OCI-LY1 (cell line): ENCODE results near the gene VHLL.

Experiments used
- H2AFZ ChIP-seq: fragments of 200-600 bp; sonication (generic), shearing (Covaris generic); 2 replicates; pipeline ENCODE4 v1.6.0; 2014; ENCODE audit warnings: antibody characterized with exemption, mild to moderate bottlenecking, low read length
- H3F3A ChIP-seq: fragments of 200-600 bp; sonication (generic), shearing (Covaris generic); 2 replicates; pipeline ENCODE4 v1.6.0; 2014; ENCODE audit warnings: mild to moderate bottlenecking, antibody characterized with exemption, low read length, moderate library complexity; ENCODE audit not compliant: insufficient read depth
- H3K27ac ChIP-seq: fragments of 200-600 bp; sonication (generic); 2 replicates; pipeline ENCODE4 v1.5.1; 2014; ENCODE audit warnings: low read length, mixed run types, mild to moderate bottlenecking, low read depth; ENCODE audit not compliant: poor library complexity, severe bottlenecking
- H3K27me3 ChIP-seq: fragments of 200-600 bp; sonication (generic); 2 replicates; pipeline ENCODE4 v1.6.0; 2014; ENCODE audit warnings: antibody characterized with exemption, mild to moderate bottlenecking, low read length, moderate library complexity; ENCODE audit not compliant: insufficient read depth
- H3K36me3 ChIP-seq: fragments of 200-600 bp; sonication (generic); 2 replicates; pipeline ENCODE4 v1.6.1; 2014; ENCODE audit warnings: mild to moderate bottlenecking, antibody characterized with exemption, low read length, moderate library complexity, mixed read lengths; ENCODE audit not compliant: insufficient read depth
- H3K4me1 ChIP-seq: fragments of 200-600 bp; sonication (generic); 2 replicates; pipeline ENCODE4 v1.5.1; 2014; ENCODE audit warnings: mild to moderate bottlenecking, low read length, moderate library complexity; ENCODE audit not compliant: insufficient read depth, severe bottlenecking
- H3K4me2 ChIP-seq: fragments of 200-600 bp; sonication (generic), shearing (Covaris generic); 2 replicates; pipeline ENCODE4 v1.6.1; 2014; ENCODE audit warnings: low read length
- H3K4me3 ChIP-seq: fragments of 200-600 bp; sonication (generic); 2 replicates; pipeline ENCODE4 v1.5.1; 2014; ENCODE audit warnings: low read length, low read depth, mild to moderate bottlenecking, mixed read lengths; ENCODE audit not compliant: poor library complexity, severe bottlenecking
- H3K79me2 ChIP-seq: fragments of 200-600 bp; shearing (Covaris generic); 2 replicates; pipeline ENCODE4 v1.6.1; 2016; ENCODE audit warnings: mixed run types, low read length, mixed read lengths; ENCODE audit not compliant: insufficient read depth
- H3K9ac ChIP-seq: fragments of 200-600 bp; sonication (generic), shearing (Covaris generic); 2 replicates; pipeline ENCODE4 v1.6.1; 2014; ENCODE audit warnings: mild to moderate bottlenecking, low read length, mixed read lengths
- H3K9me2 ChIP-seq: fragments of 200-600 bp; sonication (generic), shearing (Covaris generic); 2 replicates; pipeline ENCODE4 v1.6.1; 2014; ENCODE audit warnings: low read depth, mild to moderate bottlenecking, low read length, mixed read lengths
- H3K9me3 ChIP-seq: fragments of 200-600 bp; shearing (Covaris generic); 2 replicates; pipeline ENCODE4 v1.6.1; 2014; ENCODE audit warnings: low read length, mixed read lengths
- H4K20me1 ChIP-seq: fragments of 200-600 bp; sonication (generic), shearing (Covaris generic); 2 replicates; pipeline ENCODE4 v1.6.0; 2016; ENCODE audit warnings: mild to moderate bottlenecking, low read length; ENCODE audit not compliant: insufficient read depth
- EZH2 ChIP-seq: fragments of 200-600 bp; sonication (generic), shearing (Covaris generic); IDR thresholded peaks from 2 replicates; pipeline ENCODE4 v1.8.0; 2017; ENCODE audit warnings: borderline replicate concordance, mixed run types, mild to moderate bottlenecking, antibody characterized with exemption, low read length, moderate library complexity, mixed read lengths
- TF ChIP-seq, protein P1 (sequence below): fragments of 200-600 bp; sonication (generic), shearing (Covaris generic); IDR thresholded peaks from 2 replicates; pipeline ENCODE4 v1.5.1; 2017; ENCODE audit warnings: mild to moderate bottlenecking, antibody characterized with exemption, low read length, moderate library complexity, mixed read lengths

The VHLL gene

DNA sequence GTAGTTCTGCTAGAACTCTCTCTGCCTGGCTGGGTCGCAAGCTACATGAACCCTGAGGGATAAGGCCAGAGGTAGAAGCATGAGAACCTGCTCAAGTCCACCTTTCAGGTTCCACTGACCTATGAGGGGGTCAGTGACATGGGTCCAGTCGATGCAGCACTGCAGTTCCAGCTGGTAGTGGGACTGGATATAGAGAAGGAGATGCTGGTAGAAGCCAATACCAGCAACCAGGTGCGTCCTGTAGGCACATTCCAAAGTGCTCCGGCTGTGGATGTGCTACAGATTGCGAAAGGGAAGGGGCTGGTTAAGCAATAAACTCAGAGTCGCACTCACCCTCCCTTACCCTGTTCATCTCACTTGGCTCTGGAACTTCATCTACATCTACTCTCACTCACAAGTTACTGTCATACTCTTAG lies 22.1 kb downstream of the VHLL start:
- no peaks in the 10 kb centered on the region for H3K27me3 ChIP-seq
- peaks cover 17% of the 10 kb centered on the region for H3K4me1 ChIP-seq
- no peak for TF ChIP-seq EZH2
- TF ChIP-seq, protein P1, sequence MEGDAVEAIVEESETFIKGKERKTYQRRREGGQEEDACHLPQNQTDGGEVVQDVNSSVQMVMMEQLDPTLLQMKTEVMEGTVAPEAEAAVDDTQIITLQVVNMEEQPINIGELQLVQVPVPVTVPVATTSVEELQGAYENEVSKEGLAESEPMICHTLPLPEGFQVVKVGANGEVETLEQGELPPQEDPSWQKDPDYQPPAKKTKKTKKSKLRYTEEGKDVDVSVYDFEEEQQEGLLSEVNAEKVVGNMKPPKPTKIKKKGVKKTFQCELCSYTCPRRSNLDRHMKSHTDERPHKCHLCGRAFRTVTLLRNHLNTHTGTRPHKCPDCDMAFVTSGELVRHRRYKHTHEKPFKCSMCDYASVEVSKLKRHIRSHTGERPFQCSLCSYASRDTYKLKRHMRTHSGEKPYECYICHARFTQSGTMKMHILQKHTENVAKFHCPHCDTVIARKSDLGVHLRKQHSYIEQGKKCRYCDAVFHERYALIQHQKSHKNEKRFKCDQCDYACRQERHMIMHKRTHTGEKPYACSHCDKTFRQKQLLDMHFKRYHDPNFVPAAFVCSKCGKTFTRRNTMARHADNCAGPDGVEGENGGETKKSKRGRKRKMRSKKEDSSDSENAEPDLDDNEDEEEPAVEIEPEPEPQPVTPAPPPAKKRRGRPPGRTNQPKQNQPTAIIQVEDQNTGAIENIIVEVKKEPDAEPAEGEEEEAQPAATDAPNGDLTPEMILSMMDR: no peak
- no peaks in the 10 kb centered on the region for H3K9me2 ChIP-seq
- no peak overlapping the region for H2AFZ ChIP-seq
- H3K36me3 ChIP-seq: peaks cover 84% of the 10 kb centered on the region
- H3K9ac ChIP-seq: no peak overlapping the region
- no peaks in the 10 kb centered on the region for H3F3A ChIP-seq
- no peak overlapping the region for H3K27ac ChIP-seq
- H3K9me3 ChIP-seq: no peaks in the 10 kb centered on the region
- H3K4me2 ChIP-seq: no peak overlapping the region
- no peak overlapping the region for H3K4me3 ChIP-seq
- H4K20me1 ChIP-seq: no peaks in the 10 kb centered on the region
- H3K79me2 ChIP-seq: peaks cover 28% of the 10 kb centered on the region

DNA sequence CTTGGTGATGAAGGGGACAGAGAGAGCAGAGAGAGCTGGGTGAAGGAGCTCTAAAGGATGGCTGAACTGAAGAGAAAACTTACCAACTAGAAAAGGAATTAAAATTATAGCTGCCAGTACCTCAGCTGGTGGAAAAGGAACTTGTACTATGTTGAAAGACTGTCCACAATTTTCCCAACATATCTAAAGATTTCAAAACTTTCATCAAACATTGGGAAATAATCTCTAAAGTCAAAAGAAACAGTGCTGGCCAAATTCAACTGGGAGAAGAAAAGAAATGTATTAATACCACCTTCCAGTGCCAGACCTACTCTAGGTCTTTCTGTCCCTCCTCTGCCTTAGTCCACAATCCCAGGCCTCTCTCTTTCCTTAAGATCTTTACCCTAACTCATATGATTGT lies 22.6 kb downstream of the VHLL start:
- Histone ChIP-seq H3K9me3 (no peaks in the 10 kb centered on the region), H3K79me2 (peaks cover 24% of the 10 kb centered on the region), H3K4me2 (no peak overlapping the region), H3K36me3 (peaks cover 88% of the 10 kb centered on the region), H3K27me3 (no peaks in the 10 kb centered on the region), H3K27ac (no peak overlapping the region), H3K4me1 (peaks cover 13% of the 10 kb centered on the region), H3K9ac (no peak overlapping the region), H3F3A (no peaks in the 10 kb centered on the region), H3K9me2 (no peaks in the 10 kb centered on the region), H2AFZ (no peak overlapping the region), H3K4me3 (no peak overlapping the region), H4K20me1 (no peaks in the 10 kb centered on the region)
- TF ChIP-seq, protein P1: no peak
- TF ChIP-seq EZH2: no peak

DNA sequence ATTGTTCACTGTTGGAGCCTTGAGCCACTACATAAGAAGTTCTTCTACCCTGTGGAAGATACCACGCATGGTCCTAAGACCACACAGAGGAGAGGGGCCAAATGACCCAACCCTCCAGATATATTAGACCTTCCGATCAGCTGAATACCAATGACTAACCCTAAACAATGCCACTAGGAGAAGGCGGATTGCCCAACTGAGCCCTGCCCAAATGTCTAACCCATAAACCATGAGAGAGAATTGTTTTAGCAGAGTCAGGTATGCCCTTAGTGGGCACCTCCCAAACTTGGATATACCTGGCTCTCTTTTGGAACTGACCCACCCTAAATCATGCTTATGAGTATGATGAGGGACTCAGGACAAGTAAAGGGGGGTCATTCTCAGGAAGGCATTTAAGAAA lies 28.8 kb downstream of the VHLL start:
- H3K36me3 ChIP-seq: peaks cover 93% of the 10 kb centered on the region
- TF ChIP-seq EZH2: no peak
- TF ChIP-seq, protein P1: no peak

More for the DNA sequence above, 28.8 kb downstream of the VHLL start:
- H3K9me3 ChIP-seq: no peaks in the 10 kb centered on the region
- no peak overlapping the region for H3K9ac ChIP-seq
- H2AFZ ChIP-seq: no peak overlapping the region
- H3K9me2 ChIP-seq: no peaks in the 10 kb centered on the region
- H3F3A ChIP-seq: no peaks in the 10 kb centered on the region
- no peaks in the 10 kb centered on the region for H4K20me1 ChIP-seq
- no peak overlapping the region for H3K4me2 ChIP-seq
- H3K27me3 ChIP-seq: no peaks in the 10 kb centered on the region
- H3K4me1 ChIP-seq: no peaks in the 10 kb centered on the region
- H3K4me3 ChIP-seq: no peak overlapping the region
- H3K79me2 ChIP-seq: no peaks in the 10 kb centered on the region
- no peak overlapping the region for H3K27ac ChIP-seq
